ENCODE measurements around the gene IQSEC3. TPM values are rescaled to one million over a fixed set of nuclear protein-coding genes. Genes with fewer than 3 reads are reported as not detected.

Gene IQSEC3
- total RNA-seq, 1 donor from 2014 or later, result 0.25 TPM

- no peaks in the 10 kb centered on the region for H3K9me3 Mint-ChIP-seq
- intact Hi-C loops (cut with micrococcal nuclease), result no loop called here
- no peak for DNase-seq (ENCODE audit: low spot score)
- H3K4me3 Mint-ChIP-seq (ENCODE audit: low read depth), result no peak overlapping the region
- H3K27ac Mint-ChIP-seq, result no peak overlapping the region
- H3K27me3 Mint-ChIP-seq (ENCODE audit: low read depth), result no peaks in the 10 kb centered on the region
- H3K4me1 Mint-ChIP-seq (ENCODE audit: low read depth), result peaks cover 2% of the 10 kb centered on the region
- no peaks in the 10 kb centered on the region for H3K36me3 Mint-ChIP-seq (ENCODE audit: low read depth)
Measured at GRCh38 chr12:148676-149416, 82.3 kb downstream of the IQSEC3 start.

- no peaks in the 10 kb centered on the region for H3K36me3 Mint-ChIP-seq (ENCODE audit: low read depth)
- H3K27ac Mint-ChIP-seq, result no peak overlapping the region
- H3K9me3 Mint-ChIP-seq, result no peaks in the 10 kb centered on the region
Measured at GRCh38 chr12:151579-151978, 85.0 kb downstream of the IQSEC3 start.

GRCh38 chr12:152440-152839 lies 85.9 kb downstream of the IQSEC3 start:
- no peak for DNase-seq (ENCODE audit: low spot score)
- no peak overlapping the region for H3K4me3 Mint-ChIP-seq (ENCODE audit: low read depth)
- H3K9me3 Mint-ChIP-seq, result no peaks in the 10 kb centered on the region
- H3K27ac Mint-ChIP-seq, result no peak overlapping the region
- H3K27me3 Mint-ChIP-seq (ENCODE audit: low read depth), result no peaks in the 10 kb centered on the region
- intact Hi-C loops (cut with micrococcal nuclease), result no loop called here
- no peaks in the 10 kb centered on the region for H3K4me1 Mint-ChIP-seq (ENCODE audit: low read depth)
- H3K36me3 Mint-ChIP-seq (ENCODE audit: low read depth), result no peaks in the 10 kb centered on the region

More at GRCh38 chr12:151579-151978, 85.0 kb downstream of the IQSEC3 start:
- intact Hi-C loops (cut with micrococcal nuclease), result no loop called here
- no peak overlapping the region for H3K4me3 Mint-ChIP-seq (ENCODE audit: low read depth)
- no peaks in the 10 kb centered on the region for H3K27me3 Mint-ChIP-seq (ENCODE audit: low read depth)
- no peak for DNase-seq (ENCODE audit: low spot score)
- no peaks in the 10 kb centered on the region for H3K4me1 Mint-ChIP-seq (ENCODE audit: low read depth)

GRCh38 chr12:153080-153746 lies 86.6 kb downstream of the IQSEC3 start:
- no peak overlapping the region for H3K27ac Mint-ChIP-seq
- no peaks in the 10 kb centered on the region for H3K9me3 Mint-ChIP-seq
- no peak overlapping the region for H3K4me3 Mint-ChIP-seq (ENCODE audit: low read depth)
- H3K27me3 Mint-ChIP-seq (ENCODE audit: low read depth), result no peaks in the 10 kb centered on the region
- peak; percentile 31 for DNase-seq (ENCODE audit: low spot score)
- no peaks in the 10 kb centered on the region for H3K36me3 Mint-ChIP-seq (ENCODE audit: low read depth)
- no peaks in the 10 kb centered on the region for H3K4me1 Mint-ChIP-seq (ENCODE audit: low read depth)
- intact Hi-C loops (cut with micrococcal nuclease), result no loop called here

- Mint-ChIP-seq H3K27ac (no peak overlapping the region), H3K27me3 (ENCODE audit: low read depth) (no peaks in the 10 kb centered on the region), H3K9me3 (no peaks in the 10 kb centered on the region), H3K4me3 (ENCODE audit: low read depth) (no peak overlapping the region), H3K36me3 (ENCODE audit: low read depth) (no peaks in the 10 kb centered on the region), H3K4me1 (ENCODE audit: low read depth) (no peaks in the 10 kb centered on the region)
- intact Hi-C loops (cut with micrococcal nuclease), result no loop called here
- DNase-seq (ENCODE audit: low spot score), result no peak
Measured at GRCh38 chr12:154058-154457, 87.5 kb downstream of the IQSEC3 start.

GRCh38 chr12:155006-155405 lies 88.4 kb downstream of the IQSEC3 start:
- Mint-ChIP-seq H3K27me3 (ENCODE audit: low read depth) (no peaks in the 10 kb centered on the region), H3K36me3 (ENCODE audit: low read depth) (no peaks in the 10 kb centered on the region), H3K4me3 (ENCODE audit: low read depth) (no peak overlapping the region), H3K27ac (no peak overlapping the region), H3K4me1 (ENCODE audit: low read depth) (no peaks in the 10 kb centered on the region), H3K9me3 (no peaks in the 10 kb centered on the region)
- no peak for DNase-seq (ENCODE audit: low spot score)
- intact Hi-C loops (cut with micrococcal nuclease), result no loop called here

GRCh38 chr12:155646-156045 lies 89.1 kb downstream of the IQSEC3 start:
- Mint-ChIP-seq H3K9me3 (no peaks in the 10 kb centered on the region), H3K36me3 (ENCODE audit: low read depth) (no peaks in the 10 kb centered on the region), H3K4me3 (ENCODE audit: low read depth) (no peak overlapping the region), H3K27me3 (ENCODE audit: low read depth) (no peaks in the 10 kb centered on the region), H3K27ac (no peak overlapping the region), H3K4me1 (ENCODE audit: low read depth) (no peaks in the 10 kb centered on the region)
- DNase-seq (ENCODE audit: low spot score), result no peak
- intact Hi-C loops (cut with micrococcal nuclease), result no loop called here

- no peaks in the 10 kb centered on the region for H3K27me3 Mint-ChIP-seq (ENCODE audit: low read depth)
- DNase-seq (ENCODE audit: low spot score), result no peak
- no peak overlapping the region for H3K4me3 Mint-ChIP-seq (ENCODE audit: low read depth)
- H3K27ac Mint-ChIP-seq, result no peak overlapping the region
- H3K4me1 Mint-ChIP-seq (ENCODE audit: low read depth), result no peaks in the 10 kb centered on the region
- H3K36me3 Mint-ChIP-seq (ENCODE audit: low read depth), result no peaks in the 10 kb centered on the region
- intact Hi-C loops (cut with micrococcal nuclease), result no loop called here
- no peaks in the 10 kb centered on the region for H3K9me3 Mint-ChIP-seq
Measured at GRCh38 chr12:156945-157344, 90.4 kb downstream of the IQSEC3 start.

GRCh38 chr12:157644-158043 lies 91.1 kb downstream of the IQSEC3 start:
- Mint-ChIP-seq H3K9me3 (no peaks in the 10 kb centered on the region), H3K4me3 (ENCODE audit: low read depth) (no peak overlapping the region), H3K4me1 (ENCODE audit: low read depth) (no peaks in the 10 kb centered on the region), H3K27me3 (ENCODE audit: low read depth) (no peaks in the 10 kb centered on the region), H3K27ac (no peak overlapping the region), H3K36me3 (ENCODE audit: low read depth) (no peaks in the 10 kb centered on the region)
- intact Hi-C loops (cut with micrococcal nuclease), result no loop called here
- DNase-seq (ENCODE audit: low spot score), result no peak

GRCh38 chr12:159156-159782 lies 92.7 kb downstream of the IQSEC3 start:
- no peaks in the 10 kb centered on the region for H3K4me1 Mint-ChIP-seq (ENCODE audit: low read depth)
- no peak overlapping the region for H3K27ac Mint-ChIP-seq
- H3K27me3 Mint-ChIP-seq (ENCODE audit: low read depth), result no peaks in the 10 kb centered on the region
- H3K9me3 Mint-ChIP-seq, result no peaks in the 10 kb centered on the region
- no peaks in the 10 kb centered on the region for H3K36me3 Mint-ChIP-seq (ENCODE audit: low read depth)
- H3K4me3 Mint-ChIP-seq (ENCODE audit: low read depth), result no peak overlapping the region
- intact Hi-C loops (cut with micrococcal nuclease), result no loop called here
- no peak for DNase-seq (ENCODE audit: low spot score)

GRCh38 chr12:160858-161257 lies 94.3 kb downstream of the IQSEC3 start:
- intact Hi-C loops (cut with micrococcal nuclease), result no loop called here
- no peak overlapping the region for H3K4me3 Mint-ChIP-seq (ENCODE audit: low read depth)
- no peak for DNase-seq (ENCODE audit: low spot score)
- H3K9me3 Mint-ChIP-seq, result no peaks in the 10 kb centered on the region
- no peak overlapping the region for H3K27ac Mint-ChIP-seq
- no peaks in the 10 kb centered on the region for H3K4me1 Mint-ChIP-seq (ENCODE audit: low read depth)
- H3K27me3 Mint-ChIP-seq (ENCODE audit: low read depth), result no peaks in the 10 kb centered on the region
- no peaks in the 10 kb centered on the region for H3K36me3 Mint-ChIP-seq (ENCODE audit: low read depth)

- H3K27me3 Mint-ChIP-seq (ENCODE audit: low read depth), result no peaks in the 10 kb centered on the region
Measured at GRCh38 chr12:161823-162222, 95.3 kb downstream of the IQSEC3 start.

More at GRCh38 chr12:161823-162222, 95.3 kb downstream of the IQSEC3 start:
- no peak overlapping the region for H3K27ac Mint-ChIP-seq
- DNase-seq (ENCODE audit: low spot score), result no peak
- intact Hi-C loops (cut with micrococcal nuclease), result no loop called here
- H3K36me3 Mint-ChIP-seq (ENCODE audit: low read depth), result no peaks in the 10 kb centered on the region
- H3K4me1 Mint-ChIP-seq (ENCODE audit: low read depth), result no peaks in the 10 kb centered on the region
- H3K9me3 Mint-ChIP-seq, result no peaks in the 10 kb centered on the region
- H3K4me3 Mint-ChIP-seq (ENCODE audit: low read depth), result no peak overlapping the region

Measured in activated T-helper 2 cell treated with anti-CD3 and anti-CD28 coated beads, Interferon-gamma antibody, Interleukin-2, Interleukin-4, amounts not matched to agents 10 μg/mL and 5 μg/mL and 100 μg/mL, durations not matched to agents 14 hours and 24 hours and 36 hours (primary cell).